Measurements from ENCODE around the gene RAB3GAP1.
A peak's percentile ranks its signal among the peaks of the same experiment; 100 is the strongest.
"Not testable (repeated sequence)": the region's sequence is repeated elsewhere in the genome, so short reads cannot be mapped to it uniquely, and the experiment has no call there.

RAB3GAP1 gene

GRCh38 chr2:135052042-135052876 is at the start of gene RAB3GAP1:
Gene RAB3GAP1 (plus strand): TSS chr2:135052292. CDS start chr2:135052308, 16 bp downstream.
- peak; percentile 64 for DNase-seq

GRCh38 chr2:135002836-135003235 is 49.3 kb upstream of the RAB3GAP1 start:
- DNase-seq: no peak

GRCh38 chr2:135004005-135004746 is 47.9 kb upstream of the RAB3GAP1 start:
- peak; percentile 58 for DNase-seq

- no peak for DNase-seq
These were observed 46.3 kb upstream of the RAB3GAP1 start for GRCh38 chr2:135005753-135006152.

GRCh38 chr2:135009339-135009738 is 42.8 kb upstream of the RAB3GAP1 start:
- no peak for DNase-seq

- no peak for DNase-seq
These were observed 41.7 kb upstream of the RAB3GAP1 start for GRCh38 chr2:135010200-135010942.

GRCh38 chr2:135011633-135012032 is 40.5 kb upstream of the RAB3GAP1 start:
- DNase-seq: no peak

GRCh38 chr2:135021618-135022017 is 30.5 kb upstream of the RAB3GAP1 start:
- no peak for DNase-seq

- no peak for DNase-seq
These were observed 28.9 kb upstream of the RAB3GAP1 start for GRCh38 chr2:135022952-135023880.

GRCh38 chr2:135023886-135024485 is 28.1 kb upstream of the RAB3GAP1 start:
- no peak for DNase-seq

GRCh38 chr2:135029481-135030134 is 22.5 kb upstream of the RAB3GAP1 start:
- DNase-seq: no peak

GRCh38 chr2:135030826-135031225 is 21.3 kb upstream of the RAB3GAP1 start:
- no peak for DNase-seq

GRCh38 chr2:135033216-135033615 is 18.9 kb upstream of the RAB3GAP1 start:
- DNase-seq: not testable (repeated sequence)

- no peak for DNase-seq
These were observed 14.3 kb upstream of the RAB3GAP1 start for GRCh38 chr2:135037831-135038230.

GRCh38 chr2:135043345-135043744 is 8.7 kb upstream of the RAB3GAP1 start:
- DNase-seq: no peak

GRCh38 chr2:135047300-135047699 is 4.8 kb upstream of the RAB3GAP1 start, which contains the start of gene MAP3K19:
Gene MAP3K19 (minus strand): TSS chr2:135047447. CDS start chr2:135024647, 22,800 bp downstream.
- no peak for DNase-seq

GRCh38 chr2:135048122-135048521 is 4.0 kb upstream of the RAB3GAP1 start:
- no peak for DNase-seq

GRCh38 chr2:135050132-135050531 is 2.0 kb upstream of the RAB3GAP1 start:
- DNase-seq: no peak

GRCh38 chr2:135050684-135051083 is 1.4 kb upstream of the RAB3GAP1 start:
- no peak for DNase-seq

GRCh38 chr2:135052997-135053474 is 944 bp downstream of the RAB3GAP1 start:
- no peak for DNase-seq

Data from NCI-H1105 treated with DMSO at 0.1 percent for 48 hours (cell line).